ENCODE results near the gene SND1. TPM values are rescaled to one million over a fixed set of nuclear protein-coding genes. Genes with fewer than 3 reads are reported as not detected.

Gene SND1
- total RNA-seq, 1 experiment from 2014 or later, result 274 TPM

GRCh38 chr7:128017862-128018845, 366.2 kb downstream of the SND1 start:
- DNase-seq, result no peak
- H3K36me3 ChIP-seq (ENCODE audit: control insufficient read depth, insufficient read depth, low read length), result no peaks in the 10 kb centered on the region; the same call in 1 of the 2 replicates
- no peak overlapping the region for H3K4me3 ChIP-seq (ENCODE audit: low read depth, low read length)
- Mint-ChIP-seq H3K27ac (ENCODE audit: unreplicated experiment) (no peak overlapping the region), H3K4me3 (ENCODE audit: unreplicated experiment) (no peak overlapping the region), H3K36me3 (ENCODE audit: insufficient read depth, unreplicated experiment) (peaks cover 37% of the 10 kb centered on the region), H3K27me3 (ENCODE audit: insufficient read depth, unreplicated experiment) (no peaks in the 10 kb centered on the region), H3K9me3 (ENCODE audit: unreplicated experiment) (no peaks in the 10 kb centered on the region), H3K4me1 (ENCODE audit: low read depth, unreplicated experiment) (peaks cover 12% of the 10 kb centered on the region)
- intact Hi-C loops (cut with micrococcal nuclease; ENCODE audit: unreplicated experiment), result no loop called here
- TF ChIP-seq CTCF (IDR thresholded peaks at IDR 0.05; ENCODE audit: insufficient read depth in 1 of 2, low read depth in 1 of 2, low read length in 1 of 2, severe bottlenecking in 1 of 2, unreplicated experiment in 1 of 2), result no peak
- H3K27me3 ChIP-seq (replicated peaks; ENCODE audit: control insufficient read depth, insufficient read depth, low read length), result no peaks in the 10 kb centered on the region
- H3K9me3 ChIP-seq, result no peaks in the 10 kb centered on the region
- CTCF ChIA-PET, result no interaction called here
- H3K4me1 ChIP-seq, result peaks cover 5% of the 10 kb centered on the region; the same call in 1 of the 2 replicates
- BruUV-seq (replicated peaks), result no TSS peak
- POLR2A ChIA-PET, result interaction anchor here (0.7 kb wide), 1 partner anchor 1525 kb away, joined by 3 read pairs; no protein-coding TSS in a partner anchor

GRCh38 chr7:128019288-128019687, 367.3 kb downstream of the SND1 start:
- H3K27ac Mint-ChIP-seq (ENCODE audit: unreplicated experiment), result no peak overlapping the region
- H3K4me1 Mint-ChIP-seq (ENCODE audit: low read depth, unreplicated experiment), result peaks cover 12% of the 10 kb centered on the region
- TF ChIP-seq CTCF (IDR thresholded peaks at IDR 0.05; ENCODE audit: insufficient read depth in 1 of 2, low read depth in 1 of 2, low read length in 1 of 2, severe bottlenecking in 1 of 2, unreplicated experiment in 1 of 2), result no peak
- BruUV-seq (replicated peaks), result no TSS peak
- Histone ChIP-seq H3K36me3 (ENCODE audit: control insufficient read depth, insufficient read depth, low read length) (peaks cover 2% of the 10 kb centered on the region), H3K4me3 (ENCODE audit: low read depth, low read length) (no peak overlapping the region), H3K27me3 (replicated peaks; ENCODE audit: control insufficient read depth, insufficient read depth, low read length) (no peaks in the 10 kb centered on the region), H3K4me1 (peaks cover 5% of the 10 kb centered on the region; the same call in 1 of the 2 replicates), H3K9me3 (no peaks in the 10 kb centered on the region)
- H3K36me3 Mint-ChIP-seq (ENCODE audit: insufficient read depth, unreplicated experiment), result peaks cover 32% of the 10 kb centered on the region
- no peak for DNase-seq
- CTCF ChIA-PET, result no interaction called here
- no peaks in the 10 kb centered on the region for H3K9me3 Mint-ChIP-seq (ENCODE audit: unreplicated experiment)
- H3K4me3 Mint-ChIP-seq (ENCODE audit: unreplicated experiment), result no peak overlapping the region
- POLR2A ChIA-PET, result interaction anchor here (0.5 to 0.7 kb wide), 2 partner anchors 24 to 1526 kb away, joined by 3 to 4 read pairs; no protein-coding TSS in a partner anchor
- no peaks in the 10 kb centered on the region for H3K27me3 Mint-ChIP-seq (ENCODE audit: insufficient read depth, unreplicated experiment)
- intact Hi-C loops (cut with micrococcal nuclease; ENCODE audit: unreplicated experiment), result no loop called here

GRCh38 chr7:128020159-128020558, 368.2 kb downstream of the SND1 start:
- Mint-ChIP-seq H3K27ac (ENCODE audit: unreplicated experiment) (no peak overlapping the region), H3K9me3 (ENCODE audit: unreplicated experiment) (no peaks in the 10 kb centered on the region), H3K36me3 (ENCODE audit: insufficient read depth, unreplicated experiment) (peaks cover 31% of the 10 kb centered on the region), H3K4me1 (ENCODE audit: low read depth, unreplicated experiment) (peaks cover 12% of the 10 kb centered on the region), H3K4me3 (ENCODE audit: unreplicated experiment) (no peak overlapping the region), H3K27me3 (ENCODE audit: insufficient read depth, unreplicated experiment) (no peaks in the 10 kb centered on the region)
- Histone ChIP-seq H3K4me1 (peaks cover 5% of the 10 kb centered on the region; the same call in 1 of the 2 replicates), H3K27me3 (replicated peaks; ENCODE audit: control insufficient read depth, insufficient read depth, low read length) (no peaks in the 10 kb centered on the region), H3K36me3 (ENCODE audit: control insufficient read depth, insufficient read depth, low read length) (peaks cover 2% of the 10 kb centered on the region), H3K9me3 (no peaks in the 10 kb centered on the region), H3K4me3 (ENCODE audit: low read depth, low read length) (no peak overlapping the region)
- ChIA-PET POLR2A (no interaction called here), CTCF (interaction anchor here (2.1 kb wide), 1 partner anchor 189 kb away, joined by 7 read pairs; no protein-coding TSS in a partner anchor)
- no TSS peak for BruUV-seq (replicated peaks)
- intact Hi-C loops (cut with micrococcal nuclease; ENCODE audit: unreplicated experiment), result no loop called here
- peak; percentile 35 to 40 for TF ChIP-seq CTCF (IDR thresholded peaks at IDR 0.05; ENCODE audit: insufficient read depth in 1 of 2, low read depth in 1 of 2, low read length in 1 of 2, severe bottlenecking in 1 of 2, unreplicated experiment in 1 of 2)
- DNase-seq, result peak in 1 of 2 experiments; percentile 49
